NCI-H345 (cell line): ENCODE data around the gene ACTR3.
"Not testable (repeated sequence)": the region's sequence is repeated elsewhere in the genome, so short reads cannot be mapped to it uniquely, and the experiment has no call there.

Experiments
- DNase-seq: peaks from one replicate; lab custom pipeline; 2025; lab: John Stamatoyannopoulos, UW

Gene ACTR3

GRCh38 chr2:113889471-113890252 lies at the start of gene ACTR3:
TSS of gene ACTR3 (plus strand) at chr2:113890089. CDS start at chr2:113890280, 191 bp downstream.
- DNase-seq: peak; percentile 99

GRCh38 chr2:113840518-113840917 lies 49.4 kb upstream of the ACTR3 start:
- no peak for DNase-seq

GRCh38 chr2:113842919-113843736 lies 46.8 kb upstream of the ACTR3 start:
- no peak for DNase-seq

- not testable (repeated sequence) for DNase-seq
Observed at GRCh38 chr2:113843737-113844050, 46.2 kb upstream of the ACTR3 start.

- DNase-seq: no peak
Observed at GRCh38 chr2:113845261-113845660, 44.6 kb upstream of the ACTR3 start.

- not testable (repeated sequence) for DNase-seq
Observed at GRCh38 chr2:113845796-113846195, 44.1 kb upstream of the ACTR3 start.

GRCh38 chr2:113846429-113846828 lies 43.5 kb upstream of the ACTR3 start:
- no peak for DNase-seq

GRCh38 chr2:113847144-113847543 lies 42.7 kb upstream of the ACTR3 start:
- no peak for DNase-seq

- DNase-seq: no peak
Observed at GRCh38 chr2:113848758-113849415, 41.0 kb upstream of the ACTR3 start.

- DNase-seq: no peak
Observed at GRCh38 chr2:113850687-113851086, 39.2 kb upstream of the ACTR3 start.

- DNase-seq: no peak
Observed at GRCh38 chr2:113851640-113852039, 38.2 kb upstream of the ACTR3 start.

GRCh38 chr2:113854208-113854607 lies 35.7 kb upstream of the ACTR3 start:
- DNase-seq: no peak

GRCh38 chr2:113854970-113855740 lies 34.7 kb upstream of the ACTR3 start:
- DNase-seq: no peak

GRCh38 chr2:113857464-113857863 lies 32.4 kb upstream of the ACTR3 start:
- DNase-seq: no peak

- no peak for DNase-seq
Observed at GRCh38 chr2:113858764-113859163, 31.1 kb upstream of the ACTR3 start.

GRCh38 chr2:113861740-113862139 lies 28.1 kb upstream of the ACTR3 start:
- DNase-seq: no peak

GRCh38 chr2:113863144-113863543 lies 26.7 kb upstream of the ACTR3 start:
- DNase-seq: no peak

GRCh38 chr2:113867571-113867970 lies 22.3 kb upstream of the ACTR3 start:
- DNase-seq: peak; percentile 66

- no peak for DNase-seq
Observed at GRCh38 chr2:113869253-113869652, 20.6 kb upstream of the ACTR3 start.

- DNase-seq: no peak
Observed at GRCh38 chr2:113872201-113872600, 17.7 kb upstream of the ACTR3 start.

GRCh38 chr2:113873867-113874266 lies 16.0 kb upstream of the ACTR3 start:
- DNase-seq: no peak

- DNase-seq: no peak
Observed at GRCh38 chr2:113875135-113875534, 14.8 kb upstream of the ACTR3 start.
